ENCODE measurements around the gene CDK14. TPM values are rescaled to one million over a fixed set of nuclear protein-coding genes. Genes with fewer than 3 reads are reported as not detected.

CDK14 gene
- total and polyA plus RNA-seq, 2 donors (not counting 3 experiments of a cell fraction or from before 2014, with no cell fraction given), result 5.5 to 34.2 TPM

GRCh38 chr7:91142743-91143142 is 546.6 kb downstream of the CDK14 start:
- no peaks in the 10 kb centered on the region for H3K4me1 ChIP-seq (ENCODE audit: control insufficient read depth, extremely low read depth, insufficient read depth, low read length)
- no peaks in the 10 kb centered on the region for H3K9me3 ChIP-seq (replicated peaks; ENCODE audit: control insufficient read depth, insufficient read depth, low read length)
- no peak overlapping the region for H2AFZ ChIP-seq (ENCODE audit: low read depth, low read length)
- no peak overlapping the region for H3K4me3 ChIP-seq (replicated peaks in 1 of 3; ENCODE audit: insufficient read depth in 1 of 3, low read depth in 1 of 3, low read length in 3 of 3)
- dilution Hi-C loops (cut with MboI; ENCODE audit: extremely low pct_ligation_motif_present, low sequenced_read_pairs), result no loop called here
- FAIRE-seq (no peak), DNase-seq (ENCODE audit: low read depth, low spot score) (no peak)
- ChIA-PET CTCF (interaction anchor here (1.1 kb wide), 1 partner anchor 9 kb away, joined by 3 read pairs; no protein-coding TSS in a partner anchor), POLR2A (no interaction called here)
- no peak overlapping the region for H3K9ac ChIP-seq (replicated peaks; ENCODE audit: extremely low read depth, insufficient read depth, low read length)
- intact Hi-C loops (cut with micrococcal nuclease), result no loop called here
- no peak overlapping the region for H3K4me2 ChIP-seq (ENCODE audit: insufficient read depth, low read length)
- no peaks in the 10 kb centered on the region for H4K20me1 ChIP-seq (replicated peaks; ENCODE audit: control insufficient read depth, extremely low read depth, insufficient read depth, low read length)
- no TSS peak for BruUV-seq (replicated peaks)
- H3K27me3 ChIP-seq (ENCODE audit: control insufficient read depth in 2 of 2, insufficient read depth in 2 of 2, low read length in 2 of 2), result no peaks in the 10 kb centered on the region
- H3K27ac ChIP-seq (ENCODE audit: insufficient read depth, low read depth, low read length), result no peak overlapping the region
- TF ChIP-seq CTCF (IDR thresholded peaks at IDR 0.05; ENCODE audit: extremely low read depth in 1 of 2, insufficient read depth in 1 of 2, low read depth in 1 of 2, low read length in 2 of 2) (no peak), GATA2 (IDR thresholded peaks at IDR 0.05; ENCODE audit: insufficient read depth, insufficient read length, low read depth, low read length) (no peak), POLR2AphosphoS5 (IDR thresholded peaks at IDR 0.05; ENCODE audit: insufficient read depth, low read depth, low read length) (no peak), FOS (IDR thresholded peaks at IDR 0.05; ENCODE audit: borderline replicate concordance, insufficient read depth, low read length) (no peak), POLR2A (IDR thresholded peaks at IDR 0.05; ENCODE audit: low read depth, low read length) (no peak), MYC (IDR thresholded peaks at IDR 0.05; ENCODE audit: low read depth, low read length) (no peak), JUN (IDR thresholded peaks at IDR 0.05; ENCODE audit: borderline replicate concordance, insufficient read depth, insufficient read length, low read depth) (no peak), MAX (IDR thresholded peaks at IDR 0.05; ENCODE audit: insufficient read depth, insufficient read length) (no peak), EZH2 (IDR thresholded peaks at IDR 0.05; ENCODE audit: borderline replicate concordance, low read depth, low read length, severe bottlenecking) (no peak)
- no peaks in the 10 kb centered on the region for H3K9me1 ChIP-seq (replicated peaks; ENCODE audit: control insufficient read depth, extremely low read depth, insufficient read depth, low read length)
- no peaks in the 10 kb centered on the region for H3K36me3 ChIP-seq (ENCODE audit: control insufficient read depth in 2 of 2, extremely low read depth in 1 of 2, insufficient read depth in 2 of 2, low read length in 2 of 2)
- H3K79me2 ChIP-seq (ENCODE audit: control insufficient read depth, insufficient read depth, low read length), result no peaks in the 10 kb centered on the region
